ENCODE results near the gene JCHAIN.

DNA sequence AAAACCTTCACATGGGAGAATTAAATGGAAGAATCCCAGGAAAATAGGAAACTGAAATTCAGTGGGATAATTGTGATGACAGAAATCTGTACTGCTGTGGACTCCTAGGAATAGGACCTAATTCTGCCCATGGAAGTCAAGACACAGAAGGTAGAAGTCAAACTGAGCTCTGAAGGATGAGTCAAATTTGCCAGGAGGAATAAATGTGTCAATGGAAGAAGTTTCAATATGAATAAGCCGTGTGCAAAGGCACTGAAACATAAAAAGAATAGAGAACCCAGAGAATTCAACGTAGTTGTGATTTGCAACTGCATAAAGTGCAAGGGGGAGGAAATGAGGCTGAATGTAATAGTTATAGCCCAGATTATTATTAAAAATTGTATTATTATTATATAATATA, 26.1 kb downstream of the JCHAIN start:
- TF ChIP-seq, protein P1, sequence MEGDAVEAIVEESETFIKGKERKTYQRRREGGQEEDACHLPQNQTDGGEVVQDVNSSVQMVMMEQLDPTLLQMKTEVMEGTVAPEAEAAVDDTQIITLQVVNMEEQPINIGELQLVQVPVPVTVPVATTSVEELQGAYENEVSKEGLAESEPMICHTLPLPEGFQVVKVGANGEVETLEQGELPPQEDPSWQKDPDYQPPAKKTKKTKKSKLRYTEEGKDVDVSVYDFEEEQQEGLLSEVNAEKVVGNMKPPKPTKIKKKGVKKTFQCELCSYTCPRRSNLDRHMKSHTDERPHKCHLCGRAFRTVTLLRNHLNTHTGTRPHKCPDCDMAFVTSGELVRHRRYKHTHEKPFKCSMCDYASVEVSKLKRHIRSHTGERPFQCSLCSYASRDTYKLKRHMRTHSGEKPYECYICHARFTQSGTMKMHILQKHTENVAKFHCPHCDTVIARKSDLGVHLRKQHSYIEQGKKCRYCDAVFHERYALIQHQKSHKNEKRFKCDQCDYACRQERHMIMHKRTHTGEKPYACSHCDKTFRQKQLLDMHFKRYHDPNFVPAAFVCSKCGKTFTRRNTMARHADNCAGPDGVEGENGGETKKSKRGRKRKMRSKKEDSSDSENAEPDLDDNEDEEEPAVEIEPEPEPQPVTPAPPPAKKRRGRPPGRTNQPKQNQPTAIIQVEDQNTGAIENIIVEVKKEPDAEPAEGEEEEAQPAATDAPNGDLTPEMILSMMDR (IDR thresholded peaks at IDR 0.05; ENCODE audit: insufficient read depth, low read length, poor library complexity, severe bottlenecking): no peak
- TF ChIP-seq EZH2phosphoT487 (conservative IDR thresholded peaks at IDR 0.05; ENCODE audit: low read length): no peak

Data from SU-DHL-6 (cell line).